HEK293 (cell line): ENCODE data around the gene ARL11.

Source experiments
- CTCF ChIA-PET: fragments of 350-600 bp; formaldehyde crosslinking; extraction: SDS; loops from one replicate; lab custom pipeline; 2021; ENCODE audit warnings: antibody characterized with exemption; lab: Yijun Ruan, JAX
- POLR2A ChIA-PET: fragments of 300-600 bp; formaldehyde crosslinking; extraction: SDS; loops from one replicate; lab custom pipeline; 2020; ENCODE audit warnings: antibody characterized with exemption, inconsistent platforms; lab: Yijun Ruan, JAX
- H3K27ac ChIP-seq: fragments of 200-500 bp; sonication (Bioruptor generic); 2 replicates; pipeline ENCODE4 v1.5.1; 2014; ENCODE audit warnings: low read depth, low read length, control low read depth, inconsistent platforms; ENCODE audit errors: extremely low read depth
- H3K36me3 ChIP-seq, 2 experiments: fragments of 200-500 bp in 1 of 2; sonication (Bioruptor generic) in 1 of 2; 1 replicate in 1 of 2; 2 replicates in 1 of 2; pipeline ENCODE4 v1.5.1; 2014 to 2017; ENCODE audit warnings: inconsistent platforms in 2 of 2, low read length in 2 of 2; ENCODE audit not compliant: control insufficient read depth in 2 of 2, insufficient read depth in 1 of 2
- H3K4me1 ChIP-seq: fragments of 200-500 bp; sonication (Bioruptor generic); 2 replicates; pipeline ENCODE4 v1.5.1; 2014; ENCODE audit warnings: mild to moderate bottlenecking, low read length, inconsistent platforms; ENCODE audit not compliant: control insufficient read depth, insufficient read depth
- H3K4me3 ChIP-seq: 2 replicates; pipeline ENCODE4 v1.5.1; 2011; ENCODE audit warnings: low read depth, mild to moderate bottlenecking, control low read depth, low read length, moderate library complexity
- H3K9me3 ChIP-seq: fragments of 200-500 bp; sonication (Bioruptor generic); 2 replicates; pipeline ENCODE4 v1.5.1; 2014; ENCODE audit warnings: low read depth, low read length, inconsistent platforms; ENCODE audit not compliant: control insufficient read depth, insufficient read depth
- GLI2 ChIP-seq: fragments of 450-650 bp; formaldehyde crosslinking; IDR thresholded peaks from 2 replicates; pipeline ENCODE4; 2017; ENCODE audit warnings: missing biosample characterization, missing genetic modification characterization, low read depth, borderline replicate concordance
- HOXD13 ChIP-seq: sonication (generic); formaldehyde crosslinking; IDR thresholded peaks from 2 replicates; pipeline ENCODE4 v1.8.0; 2022; ENCODE audit warnings: missing genetic modification reagents, borderline replicate concordance
- IKZF3 ChIP-seq: fragments of 450-650 bp; IDR thresholded peaks from 2 replicates; pipeline ENCODE4 v1.5.0; 2018; ENCODE audit warnings: missing biosample characterization, mild to moderate bottlenecking, missing genetic modification characterization, moderate library complexity
- OVOL3 ChIP-seq: fragments of 450-650 bp; formaldehyde crosslinking; IDR thresholded peaks from 2 replicates; pipeline ENCODE4 v1.5.1; 2016; ENCODE audit warnings: missing biosample characterization, missing genetic modification characterization
- PRDM4 ChIP-seq: fragments of 450-650 bp; formaldehyde crosslinking; IDR thresholded peaks from 2 replicates; pipeline ENCODE4 v1.5.1; 2017; ENCODE audit warnings: missing biosample characterization, missing genetic modification characterization
- REPIN1 ChIP-seq: fragments of 450-650 bp; formaldehyde crosslinking; IDR thresholded peaks from 2 replicates; pipeline ENCODE4 v1.5.1; 2017; ENCODE audit warnings: missing biosample characterization, missing genetic modification characterization, low read depth
- TSHZ1 ChIP-seq: fragments of 450-650 bp; formaldehyde crosslinking; IDR thresholded peaks from 2 replicates; pipeline ENCODE4 v1.5.1; 2016; ENCODE audit warnings: missing biosample characterization, missing genetic modification characterization, borderline replicate concordance
- YY1 ChIP-seq: fragments of 450-650 bp; formaldehyde crosslinking; IDR thresholded peaks from 2 replicates; pipeline ENCODE4 v1.5.1; 2018; ENCODE audit warnings: missing biosample characterization, missing genetic modification characterization
- YY2 ChIP-seq: fragments of 450-650 bp; formaldehyde crosslinking; IDR thresholded peaks from 2 replicates; pipeline ENCODE4 v1.5.1; 2016; ENCODE audit warnings: missing biosample characterization, missing genetic modification characterization
- ZBTB7A ChIP-seq: fragments of 450-650 bp; formaldehyde crosslinking; IDR thresholded peaks from 2 replicates; pipeline ENCODE4 v1.5.1; 2016; ENCODE audit warnings: low read depth, missing biosample characterization, missing genetic modification characterization
- ZNF2 ChIP-seq: fragments of 450-650 bp; formaldehyde crosslinking; IDR thresholded peaks from 2 replicates; pipeline ENCODE4 v1.5.1; 2016; ENCODE audit warnings: missing biosample characterization, missing genetic modification characterization
- ZNF335 ChIP-seq: fragments of 450-650 bp; formaldehyde crosslinking; conservative IDR thresholded peaks from 2 replicates; pipeline ENCODE4 v1.5.1; 2016; ENCODE audit warnings: missing biosample characterization, missing genetic modification characterization
- ZNF394 ChIP-seq: fragments of 450-650 bp; formaldehyde crosslinking; IDR thresholded peaks from 2 replicates; pipeline ENCODE4 v1.5.1; 2016; ENCODE audit warnings: missing biosample characterization, missing genetic modification characterization, mild to moderate bottlenecking, moderate library complexity, borderline replicate concordance
- ZNF416 ChIP-seq: fragments of 450-650 bp; formaldehyde crosslinking; IDR thresholded peaks from 2 replicates; pipeline ENCODE4 v1.5.1; 2016; ENCODE audit warnings: missing biosample characterization, missing genetic modification characterization
- ZNF571 ChIP-seq: fragments of 450-650 bp; formaldehyde crosslinking; IDR thresholded peaks from 2 replicates; pipeline ENCODE4 v1.5.0; 2017; ENCODE audit warnings: missing biosample characterization, missing genetic modification characterization
- ZNF585B ChIP-seq: fragments of 450-650 bp; formaldehyde crosslinking; IDR thresholded peaks from 2 replicates; pipeline ENCODE4 v1.5.1; 2016; ENCODE audit warnings: missing biosample characterization, missing genetic modification characterization
- ZNF600 ChIP-seq: fragments of 450-650 bp; formaldehyde crosslinking; IDR thresholded peaks from 2 replicates; pipeline ENCODE4 v1.5.1; 2016; ENCODE audit warnings: missing biosample characterization, missing genetic modification characterization
- ZNF629 ChIP-seq: fragments of 450-650 bp; formaldehyde crosslinking; IDR thresholded peaks from 2 replicates; pipeline ENCODE4 v1.5.1; 2017; ENCODE audit warnings: missing biosample characterization, missing genetic modification characterization
- ZNF654 ChIP-seq: fragments of 450-650 bp; formaldehyde crosslinking; IDR thresholded peaks from 2 replicates; pipeline ENCODE4 v1.5.1; 2016; ENCODE audit warnings: low read depth, missing biosample characterization, missing genetic modification characterization
- ZNF677 ChIP-seq: fragments of 450-650 bp; IDR thresholded peaks from 2 replicates; pipeline ENCODE4 v1.5.0; 2018; ENCODE audit warnings: missing biosample characterization, mild to moderate bottlenecking, missing genetic modification characterization, moderate library complexity
- ZNF701 ChIP-seq: fragments of 450-650 bp; formaldehyde crosslinking; IDR thresholded peaks from 2 replicates; pipeline ENCODE4 v1.5.1; 2016; ENCODE audit warnings: missing biosample characterization, missing genetic modification characterization
- ZNF776 ChIP-seq: fragments of 450-650 bp; formaldehyde crosslinking; IDR thresholded peaks from 2 replicates; pipeline ENCODE4 v1.5.0; 2017; ENCODE audit warnings: missing biosample characterization, missing genetic modification characterization, borderline replicate concordance
- ZSCAN23 ChIP-seq: fragments of 450-650 bp; formaldehyde crosslinking; IDR thresholded peaks from 2 replicates; pipeline ENCODE4 v1.5.1; 2016; ENCODE audit warnings: missing biosample characterization, missing genetic modification characterization
- ZSCAN30 ChIP-seq: fragments of 450-650 bp; IDR thresholded peaks from 2 replicates; pipeline ENCODE4 v1.5.1; 2018; ENCODE audit warnings: missing biosample characterization, mild to moderate bottlenecking, missing genetic modification characterization, moderate library complexity

The ARL11 gene

GRCh38 chr13:49606747-49607648 lies 21.3 kb upstream of the ARL11 start (continued):
- TF ChIP-seq ZNF776 (tag by site-specific recombination) (no peak), ZNF2 (tag by site-specific recombination) (peak; percentile 39; the same call in 1 of the 2 replicates), ZNF654 (tag by site-specific recombination) (peak; percentile 90), GLI2 (no peak), IKZF3 (tag by site-specific recombination) (peak; percentile 60; the same call in 1 of the 2 replicates), ZNF600 (tag by site-specific recombination) (peak; percentile 67), ZNF335 (tag by site-specific recombination) (peak; percentile 12; the same call in 1 of the 2 replicates), ZNF629 (tag by site-specific recombination) (no peak), YY1 (tag by site-specific recombination) (0 out of 2 replicates have a peak, but pooled peaks have one; percentile 48), ZNF416 (no peak), ZNF677 (tag by site-specific recombination) (no peak), REPIN1 (tag by site-specific recombination) (no peak), ZNF394 (tag by site-specific recombination) (peak; percentile 36; the same call in 1 of the 2 replicates), PRDM4 (tag by site-specific recombination) (no peak), ZSCAN30 (tag by site-specific recombination) (peak; percentile 99)
- TF ChIP-seq, all 188 proteins: peak for 13

DNA sequence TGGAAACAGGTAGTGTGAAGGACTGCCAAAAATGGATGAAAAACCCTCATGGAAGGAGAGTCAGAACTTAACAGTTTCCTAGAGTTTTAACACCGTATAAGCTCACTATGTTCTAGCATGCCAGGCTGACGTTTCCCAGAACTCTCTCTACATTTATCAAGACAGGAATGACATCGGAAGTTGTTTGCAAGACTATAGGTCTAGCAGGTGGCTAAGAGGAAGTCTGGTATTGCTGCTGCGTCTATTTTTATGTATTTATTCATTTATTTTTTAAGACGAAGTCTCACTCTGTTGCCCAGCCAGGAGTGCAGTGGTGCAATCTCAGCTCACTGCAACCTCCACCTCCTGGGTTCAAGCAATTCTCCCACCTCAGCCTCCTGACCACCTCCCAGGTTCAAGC lies 20.5 kb upstream of the ARL11 start:
- H3K9me3 ChIP-seq = no peaks in the 10 kb centered on the region
- H3K4me1 ChIP-seq = no peaks in the 10 kb centered on the region
- CTCF ChIA-PET = interaction anchor here (1.6 kb wide), 1 partner anchor 305 kb away, joined by 9 read pairs; no protein-coding TSS in a partner anchor
- no peak overlapping the region for H3K27ac ChIP-seq
- no peaks in the 10 kb centered on the region for H3K36me3 ChIP-seq
- POLR2A ChIA-PET = no interaction called here
- H3K4me3 ChIP-seq = no peak overlapping the region
- TF ChIP-seq OVOL3 (no peak), ZNF701 (tag by site-specific recombination) (no peak), ZNF585B (no peak), HOXD13 (CRISPR knock-in tag) (no peak), ZNF571 (tag by site-specific recombination) (no peak), YY2 (tag by site-specific recombination) (no peak), TSHZ1 (tag by site-specific recombination) (no peak), ZSCAN23 (tag by site-specific recombination) (no peak), ZBTB7A (tag by site-specific recombination) (no peak)
